ENCODE results near the gene OR10R2. TPM values are rescaled to one million over a fixed set of nuclear protein-coding genes. Genes with fewer than 3 reads are reported as not detected.

The OR10R2 gene
- total RNA-seq, 4 donors from 2014 or later, result not detected

DNA sequence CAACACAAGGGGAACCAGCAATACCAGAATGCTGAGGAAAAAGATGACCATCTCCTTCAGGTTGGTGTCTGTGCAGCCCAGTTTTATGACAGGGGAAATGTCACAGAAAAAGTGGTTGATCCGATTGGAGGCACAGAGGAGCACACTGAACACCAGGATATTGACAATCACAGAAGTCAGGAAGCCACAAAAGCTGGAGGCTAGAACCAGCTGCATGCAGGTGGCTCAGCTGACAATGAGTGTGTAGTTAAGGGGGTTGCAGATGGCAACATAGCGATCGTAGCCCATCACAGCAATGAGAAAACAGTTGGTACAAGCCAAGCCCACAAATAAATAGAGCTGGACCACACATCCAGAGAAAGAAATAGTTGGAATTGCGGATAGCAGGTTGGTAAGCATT is 26.6 kb upstream of the OR10R2 start:
- Histone ChIP-seq H3K36me3 (no peaks in the 10 kb centered on the region), H3K27ac (no peak overlapping the region), H3K27me3 (no peaks in the 10 kb centered on the region), H3K4me3 (no peak overlapping the region), H3K9me3 (no peaks in the 10 kb centered on the region), H3K4me1 (no peaks in the 10 kb centered on the region)
- DNase-seq (no peak), ATAC-seq (no peak)
- in situ Hi-C loops (cut with MboI; ENCODE audit: low sequenced_read_pairs in 4 of 4), result no loop called here
- TF ChIP-seq, protein P1, sequence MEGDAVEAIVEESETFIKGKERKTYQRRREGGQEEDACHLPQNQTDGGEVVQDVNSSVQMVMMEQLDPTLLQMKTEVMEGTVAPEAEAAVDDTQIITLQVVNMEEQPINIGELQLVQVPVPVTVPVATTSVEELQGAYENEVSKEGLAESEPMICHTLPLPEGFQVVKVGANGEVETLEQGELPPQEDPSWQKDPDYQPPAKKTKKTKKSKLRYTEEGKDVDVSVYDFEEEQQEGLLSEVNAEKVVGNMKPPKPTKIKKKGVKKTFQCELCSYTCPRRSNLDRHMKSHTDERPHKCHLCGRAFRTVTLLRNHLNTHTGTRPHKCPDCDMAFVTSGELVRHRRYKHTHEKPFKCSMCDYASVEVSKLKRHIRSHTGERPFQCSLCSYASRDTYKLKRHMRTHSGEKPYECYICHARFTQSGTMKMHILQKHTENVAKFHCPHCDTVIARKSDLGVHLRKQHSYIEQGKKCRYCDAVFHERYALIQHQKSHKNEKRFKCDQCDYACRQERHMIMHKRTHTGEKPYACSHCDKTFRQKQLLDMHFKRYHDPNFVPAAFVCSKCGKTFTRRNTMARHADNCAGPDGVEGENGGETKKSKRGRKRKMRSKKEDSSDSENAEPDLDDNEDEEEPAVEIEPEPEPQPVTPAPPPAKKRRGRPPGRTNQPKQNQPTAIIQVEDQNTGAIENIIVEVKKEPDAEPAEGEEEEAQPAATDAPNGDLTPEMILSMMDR (IDR thresholded peaks at IDR 0.05 in 4 of 5, conservative IDR thresholded peaks at IDR 0.05 in 1 of 5), result no peak
- no peak for TF ChIP-seq POLR2A (IDR thresholded peaks at IDR 0.05)
- intact Hi-C loops (cut with DNase I; ENCODE audit: low total_unique reads), result no loop called here

GRCh38 chr1:158454537-158454936 is 17.5 kb upstream of the OR10R2 start:
- no peaks in the 10 kb centered on the region for H3K4me1 ChIP-seq
- H3K9me3 ChIP-seq, result no peaks in the 10 kb centered on the region
- no peak for TF ChIP-seq POLR2A (IDR thresholded peaks at IDR 0.05)
- TF ChIP-seq, protein P1 (IDR thresholded peaks at IDR 0.05 in 4 of 5, conservative IDR thresholded peaks at IDR 0.05 in 1 of 5), result no peak
- no peaks in the 10 kb centered on the region for H3K36me3 ChIP-seq
- H3K4me3 ChIP-seq, result no peak overlapping the region
- ATAC-seq (no peak), DNase-seq (no peak)
- in situ Hi-C loops (cut with MboI; ENCODE audit: low sequenced_read_pairs in 4 of 4) (no loop called here), intact Hi-C loops (cut with DNase I; ENCODE audit: low total_unique reads) (no loop called here)
- H3K27ac ChIP-seq, result no peak overlapping the region
- H3K27me3 ChIP-seq, result no peaks in the 10 kb centered on the region

- no peak overlapping the region for H3K4me3 ChIP-seq
- intact Hi-C loops (cut with DNase I; ENCODE audit: low total_unique reads) (no loop called here), in situ Hi-C loops (cut with MboI; ENCODE audit: low sequenced_read_pairs in 4 of 4) (no loop called here)
- no peaks in the 10 kb centered on the region for H3K27me3 ChIP-seq
- DNase-seq (no peak), ATAC-seq (no peak)
- H3K9me3 ChIP-seq, result no peaks in the 10 kb centered on the region
- H3K4me1 ChIP-seq, result no peaks in the 10 kb centered on the region
- H3K36me3 ChIP-seq, result no peaks in the 10 kb centered on the region
- TF ChIP-seq POLR2A (IDR thresholded peaks at IDR 0.05), result no peak
- TF ChIP-seq, protein P1 (IDR thresholded peaks at IDR 0.05 in 4 of 5, conservative IDR thresholded peaks at IDR 0.05 in 1 of 5), result no peak
- H3K27ac ChIP-seq, result no peak overlapping the region
Measured at GRCh38 chr1:158457246-158457645, 14.8 kb upstream of the OR10R2 start.

- Histone ChIP-seq H3K27ac (no peak overlapping the region), H3K36me3 (no peaks in the 10 kb centered on the region), H3K27me3 (no peaks in the 10 kb centered on the region), H3K9me3 (no peaks in the 10 kb centered on the region), H3K4me3 (no peak overlapping the region), H3K4me1 (no peaks in the 10 kb centered on the region)
- ATAC-seq, result no peak
- DNase-seq, result no peak
- TF ChIP-seq, protein P1 (IDR thresholded peaks at IDR 0.05 in 4 of 5, conservative IDR thresholded peaks at IDR 0.05 in 1 of 5), result no peak
- TF ChIP-seq POLR2A (IDR thresholded peaks at IDR 0.05), result no peak
- intact Hi-C loops (cut with DNase I; ENCODE audit: low total_unique reads) (no loop called here), in situ Hi-C loops (cut with MboI; ENCODE audit: low sequenced_read_pairs in 4 of 4) (no loop called here)
Measured at GRCh38 chr1:158458263-158458662, 13.8 kb upstream of the OR10R2 start.

DNA sequence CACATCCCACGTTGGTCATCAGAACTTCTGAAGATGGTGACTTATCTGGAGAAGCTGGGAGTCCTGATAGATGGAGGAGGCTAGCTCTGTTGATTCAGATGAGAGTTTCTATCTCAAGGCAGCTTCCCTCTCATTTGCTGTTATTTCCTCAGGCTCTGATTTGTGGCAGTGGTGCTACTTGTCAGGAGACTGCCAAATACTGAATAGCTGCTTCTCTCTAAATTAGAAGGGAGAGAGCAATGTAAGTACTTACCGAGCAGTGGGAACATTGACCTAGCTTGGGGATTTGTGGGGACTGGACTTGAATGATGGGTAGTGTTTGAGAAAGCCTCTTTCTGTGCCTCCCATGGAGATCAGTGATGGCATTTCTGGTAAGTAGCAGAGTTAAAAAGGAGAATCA is 10.5 kb upstream of the OR10R2 start, which contains the start of gene OR10K1:
Gene OR10K1, plus strand, starts transcription at position 301 of the 400 bp plus-strand sequence. CDS start 3,728 bp downstream, outside the sequence.
- no peak for ATAC-seq
- in situ Hi-C loops (cut with MboI; ENCODE audit: low sequenced_read_pairs in 4 of 4), result no loop called here
- intact Hi-C loops (cut with DNase I; ENCODE audit: low total_unique reads), result no loop called here

More for the DNA sequence above, 10.5 kb upstream of the OR10R2 start, which contains the start of gene OR10K1:
- H3K27me3 ChIP-seq, result no peaks in the 10 kb centered on the region
- H3K36me3 ChIP-seq, result no peaks in the 10 kb centered on the region
- no peaks in the 10 kb centered on the region for H3K9me3 ChIP-seq
- no peaks in the 10 kb centered on the region for H3K4me1 ChIP-seq
- H3K27ac ChIP-seq, result no peak within 1 kb of the TSS
- no peak for TF ChIP-seq POLR2A (IDR thresholded peaks at IDR 0.05)
- TF ChIP-seq, protein P1 (IDR thresholded peaks at IDR 0.05 in 4 of 5, conservative IDR thresholded peaks at IDR 0.05 in 1 of 5), result no peak
- no peak within 1 kb of the TSS for H3K4me3 ChIP-seq
- no peak for DNase-seq

Measured in gastrocnemius medialis (tissue), 4 donors.